Karpas-422 (cell line): Measurements from ENCODE around the gene EFTUD2. TPM values are rescaled to one million over a fixed set of nuclear protein-coding genes. Genes with fewer than 3 reads are reported as not detected.

Source experiments
- DNase-seq: peaks from one replicate; pipeline ENCODE4 v3.0.0-alpha.2; 2015
- H2AFZ ChIP-seq: fragments of 200-600 bp; sonication (generic); 2 replicates; pipeline ENCODE4 v1.6.1; 2014; ENCODE audit warnings: antibody characterized with exemption, low read length, mixed read lengths
- H3K27ac ChIP-seq: fragments of 200-600 bp; sonication (generic); 2 replicates; pipeline ENCODE4 v1.5.1; 2014; ENCODE audit warnings: mild to moderate bottlenecking, low read length, moderate library complexity
- H3K27me3 ChIP-seq: fragments of 200-600 bp; sonication (generic); 2 replicates; pipeline ENCODE4 v1.6.1; 2014; ENCODE audit warnings: low read length, mixed read lengths
- H3K36me3 ChIP-seq: fragments of 200-600 bp; sonication (generic); 2 replicates; pipeline ENCODE4 v1.6.1; 2014; ENCODE audit warnings: low read length, mixed read lengths; ENCODE audit not compliant: insufficient read depth
- H3K4me1 ChIP-seq: fragments of 200-600 bp; sonication (generic); 2 replicates; pipeline ENCODE4 v1.6.1; 2014; ENCODE audit warnings: mild to moderate bottlenecking, low read length, mixed read lengths
- H3K4me2 ChIP-seq: fragments of 200-600 bp; sonication (generic); 2 replicates; pipeline ENCODE4 v1.6.1; 2014; ENCODE audit warnings: low read length, low read depth, mild to moderate bottlenecking; ENCODE audit not compliant: poor library complexity, severe bottlenecking
- H3K4me3 ChIP-seq: fragments of 200-600 bp; sonication (generic); 2 replicates; pipeline ENCODE4 v1.5.1; 2014; ENCODE audit warnings: mild to moderate bottlenecking, antibody characterized with exemption, low read length, mixed read lengths
- H3K79me2 ChIP-seq: fragments of 200-600 bp; sonication (generic); 2 replicates; pipeline ENCODE4 v1.6.1; 2014; ENCODE audit warnings: mild to moderate bottlenecking, low read length, mixed read lengths
- H3K9ac ChIP-seq: fragments of 200-600 bp; sonication (generic); 2 replicates; pipeline ENCODE4 v1.6.0; 2014; ENCODE audit warnings: low read length
- H3K9me2 ChIP-seq: fragments of 200-600 bp; sonication (generic), shearing (Covaris generic); replicated peaks from 2 replicates; pipeline ENCODE4 v1.6.0; 2014; ENCODE audit warnings: mild to moderate bottlenecking, low read length, moderate library complexity; ENCODE audit not compliant: insufficient read depth
- H3K9me3 ChIP-seq: fragments of 300-700, 200-600 bp; sonication (generic); 2 replicates; pipeline ENCODE4 v1.6.1; 2014; ENCODE audit warnings: low read length, mixed read lengths
- H4K20me1 ChIP-seq: fragments of 200-600 bp; sonication (generic); 2 replicates; pipeline ENCODE4 v1.6.1; 2014; ENCODE audit warnings: mild to moderate bottlenecking, antibody characterized with exemption, low read length, low read depth; ENCODE audit not compliant: insufficient read depth
- total RNA-seq: library from RNA; depleted of rRNA; stranded (reverse); fragments of >200 nt; shearing (Covaris generic); gene quantifications from 2 replicates; pipeline ENCODE4 v1.2.3, GENCODE V29; 2014; ENCODE audit warnings: low replicate concordance

EFTUD2 gene
- total RNA-seq, 1 experiment from 2014 or later = 80.2 TPM

GRCh38 chr17:44848961-44849489 is 50.2 kb downstream of the EFTUD2 start:
- Histone ChIP-seq H3K9me2 (no peaks in the 10 kb centered on the region), H3K27ac (no peak overlapping the region), H3K4me3 (no peak overlapping the region), H4K20me1 (0 out of 2 replicates have a peak, but pooled peaks cover 3% of the 10 kb centered on the region), H3K4me2 (no peak overlapping the region), H3K9me3 (no peaks in the 10 kb centered on the region), H3K79me2 (no peaks in the 10 kb centered on the region), H2AFZ (no peak overlapping the region), H3K4me1 (no peaks in the 10 kb centered on the region), H3K36me3 (peaks cover 17% of the 10 kb centered on the region; the same call in 1 of the 2 replicates), H3K27me3 (no peaks in the 10 kb centered on the region), H3K9ac (no peak overlapping the region)
- DNase-seq = no peak

- no peak for DNase-seq
- no peak overlapping the region for H2AFZ ChIP-seq
- peaks cover 11% of the 10 kb centered on the region; the same call in 1 of the 2 replicates for H3K36me3 ChIP-seq
- H3K9me2 ChIP-seq = no peaks in the 10 kb centered on the region
- H3K4me3 ChIP-seq = no peak overlapping the region
- 0 out of 2 replicates have a peak, but pooled peaks cover 3% of the 10 kb centered on the region for H4K20me1 ChIP-seq
- H3K27ac ChIP-seq = no peak overlapping the region
- no peak overlapping the region for H3K4me2 ChIP-seq
- H3K4me1 ChIP-seq = no peaks in the 10 kb centered on the region
- H3K79me2 ChIP-seq = no peaks in the 10 kb centered on the region
- H3K9ac ChIP-seq = no peak overlapping the region
- H3K27me3 ChIP-seq = no peaks in the 10 kb centered on the region
- H3K9me3 ChIP-seq = no peaks in the 10 kb centered on the region
These were observed 50.9 kb downstream of the EFTUD2 start for GRCh38 chr17:44848257-44848795.

- H3K27ac ChIP-seq = no peak within 1 kb of the TSS
- no peaks in the 10 kb centered on the region for H3K27me3 ChIP-seq
- no peak within 1 kb of the TSS for H3K9ac ChIP-seq
- H2AFZ ChIP-seq = no peak within 1 kb of the TSS
- H3K4me3 ChIP-seq = no peak within 1 kb of the TSS
- no peaks in the 10 kb centered on the region for H3K79me2 ChIP-seq
- H3K4me1 ChIP-seq = no peaks in the 10 kb centered on the region
- H4K20me1 ChIP-seq = 0 out of 2 replicates have a peak, but pooled peaks cover 3% of the 10 kb centered on the region
- no peaks in the 10 kb centered on the region for H3K9me2 ChIP-seq
- H3K4me2 ChIP-seq = no peak within 1 kb of the TSS
- H3K36me3 ChIP-seq = peaks cover 11% of the 10 kb centered on the region; the same call in 1 of the 2 replicates
- no peaks in the 10 kb centered on the region for H3K9me3 ChIP-seq
- DNase-seq = no peak
These were observed 51.7 kb downstream of the EFTUD2 start, which contains the start of gene HIGD1B for GRCh38 chr17:44847586-44847985. Gene HIGD1B (plus strand): TSS chr17:44847883. CDS start chr17:44848153, 270 bp downstream.

GRCh38 chr17:44846206-44846605 is 53.0 kb downstream of the EFTUD2 start:
- H3K36me3 ChIP-seq = peaks cover 8% of the 10 kb centered on the region; the same call in 1 of the 2 replicates
- no peak overlapping the region for H3K27ac ChIP-seq
- H2AFZ ChIP-seq = no peak overlapping the region
- 0 out of 2 replicates have a peak, but pooled peaks cover 3% of the 10 kb centered on the region for H4K20me1 ChIP-seq
- H3K9me2 ChIP-seq = no peaks in the 10 kb centered on the region
- no peak overlapping the region for H3K4me2 ChIP-seq
- no peaks in the 10 kb centered on the region for H3K27me3 ChIP-seq
- H3K9ac ChIP-seq = no peak overlapping the region
- H3K9me3 ChIP-seq = no peaks in the 10 kb centered on the region
- no peaks in the 10 kb centered on the region for H3K4me1 ChIP-seq
- no peak overlapping the region for H3K4me3 ChIP-seq
- DNase-seq = no peak
- no peaks in the 10 kb centered on the region for H3K79me2 ChIP-seq

- Histone ChIP-seq H3K36me3 (no peaks in the 10 kb centered on the region), H2AFZ (no peak overlapping the region), H4K20me1 (0 out of 2 replicates have a peak, but pooled peaks cover 3% of the 10 kb centered on the region), H3K4me2 (no peak overlapping the region), H3K9me3 (no peaks in the 10 kb centered on the region), H3K27me3 (no peaks in the 10 kb centered on the region), H3K27ac (no peak overlapping the region), H3K79me2 (no peaks in the 10 kb centered on the region), H3K4me1 (no peaks in the 10 kb centered on the region), H3K9me2 (no peaks in the 10 kb centered on the region), H3K4me3 (no peak overlapping the region), H3K9ac (no peak overlapping the region)
- no peak for DNase-seq
These were observed 54.8 kb downstream of the EFTUD2 start for GRCh38 chr17:44844390-44844830.

- H3K79me2 ChIP-seq = no peaks in the 10 kb centered on the region
- no peak for DNase-seq
- H3K4me1 ChIP-seq = no peaks in the 10 kb centered on the region
- H3K9me2 ChIP-seq = no peaks in the 10 kb centered on the region
- no peak overlapping the region for H3K9ac ChIP-seq
- no peak overlapping the region for H3K4me3 ChIP-seq
- H3K36me3 ChIP-seq = no peaks in the 10 kb centered on the region
- H4K20me1 ChIP-seq = 0 out of 2 replicates have a peak, but pooled peaks cover 3% of the 10 kb centered on the region
- H3K4me2 ChIP-seq = no peak overlapping the region
- H3K27me3 ChIP-seq = no peaks in the 10 kb centered on the region
- no peak overlapping the region for H3K27ac ChIP-seq
- no peaks in the 10 kb centered on the region for H3K9me3 ChIP-seq
- no peak overlapping the region for H2AFZ ChIP-seq
These were observed 56.5 kb downstream of the EFTUD2 start for GRCh38 chr17:44842748-44843147.

GRCh38 chr17:44840936-44841335 is 58.3 kb downstream of the EFTUD2 start:
- Histone ChIP-seq H3K27ac (no peak overlapping the region), H3K4me3 (no peak overlapping the region), H3K79me2 (no peaks in the 10 kb centered on the region), H3K4me1 (no peaks in the 10 kb centered on the region), H3K36me3 (no peaks in the 10 kb centered on the region), H3K9me3 (no peaks in the 10 kb centered on the region), H3K27me3 (no peaks in the 10 kb centered on the region), H3K9me2 (no peaks in the 10 kb centered on the region), H3K4me2 (no peak overlapping the region), H4K20me1 (0 out of 2 replicates have a peak, but pooled peaks cover 3% of the 10 kb centered on the region), H3K9ac (no peak overlapping the region), H2AFZ (no peak overlapping the region)
- DNase-seq = no peak

GRCh38 chr17:44840274-44840673 is 59.0 kb downstream of the EFTUD2 start:
- Histone ChIP-seq H3K9me3 (no peaks in the 10 kb centered on the region), H3K4me2 (no peak overlapping the region), H2AFZ (no peak overlapping the region), H3K79me2 (no peaks in the 10 kb centered on the region), H4K20me1 (0 out of 2 replicates have a peak, but pooled peaks cover 2% of the 10 kb centered on the region), H3K27me3 (no peaks in the 10 kb centered on the region), H3K4me3 (no peak overlapping the region), H3K27ac (no peak overlapping the region), H3K9ac (no peak overlapping the region), H3K9me2 (no peaks in the 10 kb centered on the region), H3K36me3 (no peaks in the 10 kb centered on the region), H3K4me1 (no peaks in the 10 kb centered on the region)
- no peak for DNase-seq
